Endothelial cell of umbilical vein (primary cell): ENCODE results near the gene VEPH1.

Source experiments
- EZH2 ChIP-seq: IDR thresholded peaks from 2 replicates; pipeline ENCODE4 v1.6.1; 2012; ENCODE audit warnings: borderline replicate concordance, low read depth, mild to moderate bottlenecking, moderate library complexity, low read length, inconsistent platforms; ENCODE audit not compliant: severe bottlenecking
- JUN ChIP-seq: IDR thresholded peaks from 2 replicates; pipeline ENCODE4 v1.6.1; 2011; ENCODE audit warnings: borderline replicate concordance, low read depth; ENCODE audit not compliant: insufficient read length, insufficient read depth
- POLR2A ChIP-seq: IDR thresholded peaks from 2 replicates; pipeline ENCODE4 v1.6.1; 2012; ENCODE audit warnings: low read depth, mild to moderate bottlenecking, control low read depth, low read length
- POLR2AphosphoS5 ChIP-seq: IDR thresholded peaks from 2 replicates; pipeline ENCODE4 v1.6.1; 2012; ENCODE audit warnings: low read depth, mild to moderate bottlenecking, control low read depth, low read length, moderate library complexity; ENCODE audit not compliant: insufficient read depth
- TF ChIP-seq, protein P1 (sequence below), 2 donors: IDR thresholded peaks; 1 replicate in 1 of 2; 2 replicates in 1 of 2; pipeline ENCODE4 v1.5.1; 2011; ENCODE audit warnings: low read length in 2 of 2, mild to moderate bottlenecking in 2 of 2, moderate library complexity in 2 of 2, control low read depth in 1 of 2, inconsistent platforms in 1 of 2, low read depth in 1 of 2; ENCODE audit not compliant: insufficient read depth in 1 of 2; ENCODE audit errors: extremely low read depth in 1 of 2
- TF ChIP-seq, protein P2 (sequence below): IDR thresholded peaks from 2 replicates; pipeline ENCODE4 v1.6.1; 2011; ENCODE audit not compliant: insufficient read depth, insufficient read length

DNA sequence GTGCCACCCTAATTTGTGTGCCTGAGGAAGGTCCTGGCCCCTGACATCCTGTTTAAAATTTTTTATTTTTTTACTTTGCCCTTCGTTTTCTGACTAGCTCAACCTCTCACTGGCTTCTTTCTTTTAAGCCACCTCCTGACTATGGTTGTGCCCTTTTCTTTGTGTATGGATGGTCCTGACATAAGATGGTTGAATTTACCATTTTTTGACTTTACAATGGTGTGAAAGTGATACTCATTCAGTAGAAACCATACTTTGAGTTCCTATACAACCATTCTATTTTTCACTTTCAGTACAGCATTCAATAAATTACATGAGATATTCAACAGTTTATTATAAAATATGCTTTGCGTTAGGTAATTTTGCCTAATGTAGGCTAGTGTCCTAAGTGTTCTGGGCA is 140.9 kb downstream of the VEPH1 start:
- TF ChIP-seq, protein P1, sequence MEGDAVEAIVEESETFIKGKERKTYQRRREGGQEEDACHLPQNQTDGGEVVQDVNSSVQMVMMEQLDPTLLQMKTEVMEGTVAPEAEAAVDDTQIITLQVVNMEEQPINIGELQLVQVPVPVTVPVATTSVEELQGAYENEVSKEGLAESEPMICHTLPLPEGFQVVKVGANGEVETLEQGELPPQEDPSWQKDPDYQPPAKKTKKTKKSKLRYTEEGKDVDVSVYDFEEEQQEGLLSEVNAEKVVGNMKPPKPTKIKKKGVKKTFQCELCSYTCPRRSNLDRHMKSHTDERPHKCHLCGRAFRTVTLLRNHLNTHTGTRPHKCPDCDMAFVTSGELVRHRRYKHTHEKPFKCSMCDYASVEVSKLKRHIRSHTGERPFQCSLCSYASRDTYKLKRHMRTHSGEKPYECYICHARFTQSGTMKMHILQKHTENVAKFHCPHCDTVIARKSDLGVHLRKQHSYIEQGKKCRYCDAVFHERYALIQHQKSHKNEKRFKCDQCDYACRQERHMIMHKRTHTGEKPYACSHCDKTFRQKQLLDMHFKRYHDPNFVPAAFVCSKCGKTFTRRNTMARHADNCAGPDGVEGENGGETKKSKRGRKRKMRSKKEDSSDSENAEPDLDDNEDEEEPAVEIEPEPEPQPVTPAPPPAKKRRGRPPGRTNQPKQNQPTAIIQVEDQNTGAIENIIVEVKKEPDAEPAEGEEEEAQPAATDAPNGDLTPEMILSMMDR (IDR thresholded peaks at IDR 0.05; ENCODE audit: extremely low read depth in 1 of 2, insufficient read depth in 1 of 2, low read depth in 1 of 2, low read length in 2 of 2): no peak
- no peak for TF ChIP-seq POLR2A
- TF ChIP-seq JUN: no peak
- TF ChIP-seq POLR2AphosphoS5: no peak
- TF ChIP-seq, protein P2, sequence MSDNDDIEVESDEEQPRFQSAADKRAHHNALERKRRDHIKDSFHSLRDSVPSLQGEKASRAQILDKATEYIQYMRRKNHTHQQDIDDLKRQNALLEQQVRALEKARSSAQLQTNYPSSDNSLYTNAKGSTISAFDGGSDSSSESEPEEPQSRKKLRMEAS: no peak
- no peak for TF ChIP-seq EZH2
